ENCODE data around the gene SMIM24. TPM values are rescaled to one million over a fixed set of nuclear protein-coding genes. Genes with fewer than 3 reads are reported as not detected.

SMIM24 gene
- total and polyA plus RNA-seq, 7 experiments from 2014 or later, result 0.82 to 1.8 TPM; not detected in 5

DNA sequence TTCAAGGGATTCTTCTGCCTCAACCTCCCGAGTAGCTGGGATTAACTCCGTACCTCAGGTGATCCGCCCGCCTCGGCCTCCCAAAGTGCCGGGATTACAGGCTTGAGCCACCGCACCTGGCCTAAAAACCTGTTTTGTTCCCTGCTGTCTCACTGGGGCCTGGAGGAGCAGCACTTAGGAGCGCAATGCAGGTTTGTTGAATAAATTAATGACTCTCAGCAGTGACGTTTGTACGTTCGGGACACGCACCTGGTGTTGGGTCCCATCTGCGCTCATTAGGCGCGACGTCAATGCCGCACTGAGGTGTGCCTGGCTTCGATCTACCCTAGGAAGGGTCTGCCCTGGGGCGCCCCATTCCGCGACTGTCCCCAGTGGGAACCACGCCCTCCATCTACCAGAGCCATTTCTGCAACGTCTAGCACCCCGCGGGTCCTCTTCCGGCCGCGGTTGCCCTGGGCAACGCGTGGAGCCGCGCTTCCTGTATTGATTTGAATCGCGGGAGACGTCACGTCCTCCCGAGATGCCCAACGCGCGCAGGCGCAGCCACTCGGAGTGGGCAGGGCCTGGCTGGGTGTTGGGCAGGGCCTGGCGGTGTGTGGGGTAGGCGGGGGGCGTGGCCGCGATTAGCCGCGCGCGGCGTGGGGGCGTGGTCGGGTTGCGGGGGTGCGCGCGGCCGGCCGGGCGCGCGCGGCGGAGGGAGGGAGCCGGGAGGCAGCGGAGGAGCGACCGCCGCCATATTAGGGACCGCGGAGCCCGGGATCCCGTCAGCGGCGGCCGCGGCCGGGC is 25.5 kb upstream of the SMIM24 start, which contains the start of gene FZR1:
FZR1 (plus strand) TSS at position 714 of the 786 bp plus-strand sequence. CDS start 16,679 bp downstream, outside the sequence.
- Histone ChIP-seq H3K27ac (ENCODE audit: low read depth, low read length) (peak within 1 kb of the TSS; percentile 95), H3K27me3 (ENCODE audit: control insufficient read depth in 2 of 2, insufficient read depth in 2 of 2, low read length in 2 of 2) (no peaks in the 10 kb centered on the region), H3K4me3 (ENCODE audit: low read length) (peak within 1 kb of the TSS; percentile 97), H3K36me3 (ENCODE audit: control insufficient read depth in 2 of 3, insufficient read depth in 3 of 3, low read length in 3 of 3) (peaks cover 0 to 31% (median 0%) of the 10 kb centered on the region in 3 experiments), H3K4me1 (ENCODE audit: control insufficient read depth in 2 of 2, insufficient read depth in 2 of 2, low read length in 2 of 2) (peaks cover 14 to 23% of the 10 kb centered on the region in 2 donors), H3K9me3 (ENCODE audit: control insufficient read depth in 2 of 3, low read length in 3 of 3) (no peaks in the 10 kb centered on the region)
- H3K4me3 Mint-ChIP-seq, result peak within 1 kb of the TSS; percentile 88 to 98 (median 92)
- H3K4me1 Mint-ChIP-seq, result peaks cover 29 to 57% (median 44%) of the 10 kb centered on the region in 7 donors
- peaks cover 0 to 3% (median 0%) of the 10 kb centered on the region in 5 donors for H3K27me3 Mint-ChIP-seq
- peak within 1 kb of the TSS; percentile 91 to 98 (median 96) for H3K27ac Mint-ChIP-seq
- intact Hi-C loops (cut with micrococcal nuclease), result loop anchor here (1.0 to 10.0 kb wide), 13 partner anchors 52 to 895 kb away; partner anchors contain the start of genes MFSD12 (in 2 of the 2), MRPL54 (in 2 of the 2), APBA3 (in 1 of the 2) and EEF2 (in 1 of the 2)
- DNase-seq, result peak; percentile 98 to 100 (median 100)
- peaks cover 0 to 17% (median 4%) of the 10 kb centered on the region in 5 donors for H3K36me3 Mint-ChIP-seq
- ChIA-PET POLR2A (interaction anchor here (0.8 to 1.8 kb wide), 4 partner anchors 26 to 52 kb away, joined by 3 to 7 read pairs (median 4); partner anchors contain the start of gene MFSD12), CTCF (no interaction called here)
- H3K9me3 Mint-ChIP-seq, result peaks cover 0 to 2% (median 0%) of the 10 kb centered on the region in 11 donors
- peak; percentile 96 for ATAC-seq

- no peak overlapping the region for H3K4me3 ChIP-seq (ENCODE audit: low read length)
- Mint-ChIP-seq H3K4me3 (peak overlapping the region; percentile 8 to 96 (median 91)), H3K27me3 (peaks cover 0 to 7% (median 0%) of the 10 kb centered on the region in 5 donors), H3K4me1 (peaks cover 24 to 54% (median 45%) of the 10 kb centered on the region in 7 donors), H3K27ac (peak overlapping the region; percentile 49 to 98 (median 96)), H3K9me3 (peaks cover 0 to 3% (median 0%) of the 10 kb centered on the region in 11 donors), H3K36me3 (peaks cover 0 to 16% (median 4%) of the 10 kb centered on the region in 5 donors)
- no peak overlapping the region for H3K27ac ChIP-seq (ENCODE audit: low read depth, low read length)
- ChIA-PET CTCF (no interaction called here), POLR2A (interaction anchor here (0.8 to 2.6 kb wide), 2 partner anchors 10 to 25 kb away, joined by 3 to 10 read pairs; no protein-coding TSS in a partner anchor)
- peaks cover 0 to 26% (median 0%) of the 10 kb centered on the region in 3 experiments for H3K36me3 ChIP-seq (ENCODE audit: control insufficient read depth in 2 of 3, insufficient read depth in 3 of 3, low read length in 3 of 3)
- H3K4me1 ChIP-seq (ENCODE audit: control insufficient read depth in 2 of 2, insufficient read depth in 2 of 2, low read length in 2 of 2), result peaks cover 18 to 27% of the 10 kb centered on the region in 2 donors
- intact Hi-C loops (cut with micrococcal nuclease), result loop anchor here (5.0 to 10.0 kb wide), 3 partner anchors 258 to 720 kb away; partner anchors contain the start of genes APBA3 (in 1 of the 2), EEF2 (in 1 of the 2), MRPL54 (in 1 of the 2) and SGTA (in 1 of the 2)
- DNase-seq (no peak), ATAC-seq (no peak)
- H3K27me3 ChIP-seq (ENCODE audit: control insufficient read depth in 2 of 2, insufficient read depth in 2 of 2, low read length in 2 of 2), result no peaks in the 10 kb centered on the region
- H3K9me3 ChIP-seq (ENCODE audit: control insufficient read depth in 2 of 3, low read length in 3 of 3), result no peaks in the 10 kb centered on the region
Observed at GRCh38 chr19:3504735-3505134, 24.4 kb upstream of the SMIM24 start.

DNA sequence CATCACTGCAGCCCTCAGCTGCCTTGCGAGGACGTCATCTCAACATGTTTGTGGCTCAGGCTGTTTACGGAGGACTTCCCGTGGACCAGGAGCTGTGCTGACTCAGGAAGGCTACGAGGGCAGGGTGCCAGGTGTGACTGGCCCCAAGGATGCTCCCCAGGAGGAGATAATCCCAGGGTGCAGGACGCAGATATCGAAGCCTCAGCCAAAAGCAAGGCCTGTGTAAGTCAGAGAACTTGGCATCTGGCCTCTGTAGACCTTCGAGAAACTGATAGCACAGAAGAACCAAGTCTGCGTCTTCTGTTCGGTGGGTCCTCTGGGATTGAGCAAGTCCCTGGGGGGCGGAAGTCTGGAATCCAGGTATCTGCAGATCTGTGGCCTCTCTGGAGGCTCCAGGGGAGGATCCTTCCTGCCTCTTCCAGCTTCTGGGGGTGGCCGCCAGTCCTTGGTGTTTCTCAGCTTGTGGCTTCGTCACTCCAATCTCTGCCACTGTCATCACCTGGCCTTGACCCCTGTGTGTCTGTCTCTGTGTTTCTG is 22.8 kb upstream of the SMIM24 start:
- H3K27ac ChIP-seq (ENCODE audit: low read depth, low read length), result no peak overlapping the region
- ChIA-PET CTCF (no interaction called here), POLR2A (interaction anchor here (0.6 to 2.6 kb wide), 2 partner anchors 9 to 565 kb away, joined by 3 to 10 read pairs; no protein-coding TSS in a partner anchor)
- H3K9me3 Mint-ChIP-seq, result peaks cover 0 to 4% (median 0%) of the 10 kb centered on the region in 11 donors
- intact Hi-C loops (cut with micrococcal nuclease), result loop anchor here in 1 of 2 donors (10.0 kb wide), 2 partner anchors 482 to 718 kb away; partner anchors contain the start of genes EEF2, SGTA and THOP1
- H3K27me3 ChIP-seq (ENCODE audit: control insufficient read depth in 2 of 2, insufficient read depth in 2 of 2, low read length in 2 of 2), result no peaks in the 10 kb centered on the region
- no peaks in the 10 kb centered on the region for H3K9me3 ChIP-seq (ENCODE audit: control insufficient read depth in 2 of 3, low read length in 3 of 3)
- DNase-seq, result no peak
- H3K36me3 Mint-ChIP-seq, result peaks cover 0 to 16% (median under 1%) of the 10 kb centered on the region in 5 donors
- H3K4me1 ChIP-seq (ENCODE audit: control insufficient read depth in 2 of 2, insufficient read depth in 2 of 2, low read length in 2 of 2), result peaks cover 20 to 33% of the 10 kb centered on the region in 2 donors
- H3K4me1 Mint-ChIP-seq, result peaks cover 22 to 48% (median 36%) of the 10 kb centered on the region in 7 donors
- peaks cover 0 to 7% (median 0%) of the 10 kb centered on the region in 5 donors for H3K27me3 Mint-ChIP-seq
- H3K27ac Mint-ChIP-seq, result peak overlapping the region in 1 of 9 donors; percentile 29
- ATAC-seq, result no peak
- no peak overlapping the region for H3K4me3 ChIP-seq (ENCODE audit: low read length)
- peaks cover 0 to 12% (median 0%) of the 10 kb centered on the region in 3 experiments for H3K36me3 ChIP-seq (ENCODE audit: control insufficient read depth in 2 of 3, insufficient read depth in 3 of 3, low read length in 3 of 3)
- H3K4me3 Mint-ChIP-seq, result no peak overlapping the region

DNA sequence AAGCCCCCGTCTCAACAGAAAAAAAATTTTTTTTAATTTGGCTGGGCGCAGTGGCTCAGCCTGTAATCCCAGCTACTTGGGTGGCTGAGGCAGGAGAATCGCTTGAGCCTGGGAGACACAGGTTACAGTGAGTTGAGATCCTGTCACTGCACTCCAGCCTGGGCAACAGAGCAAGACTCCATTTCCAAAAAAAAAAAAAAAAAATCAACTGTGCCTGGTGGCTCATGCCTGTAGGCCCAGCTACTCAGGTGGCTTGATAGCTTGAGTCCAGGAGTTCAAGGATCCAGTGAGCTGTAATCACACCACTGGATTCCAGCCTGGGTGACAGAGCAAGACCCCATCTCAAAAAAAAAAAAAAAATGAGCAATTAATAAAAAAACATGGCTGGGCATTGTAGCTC is 21.5 kb upstream of the SMIM24 start:
- ATAC-seq, result no peak
- Histone ChIP-seq H3K9me3 (ENCODE audit: control insufficient read depth in 2 of 3, low read length in 3 of 3) (no peaks in the 10 kb centered on the region), H3K4me3 (ENCODE audit: low read length) (no peak overlapping the region), H3K36me3 (ENCODE audit: control insufficient read depth in 2 of 3, insufficient read depth in 3 of 3, low read length in 3 of 3) (peaks cover 0 to 19% (median 0%) of the 10 kb centered on the region in 3 experiments), H3K27ac (ENCODE audit: low read depth, low read length) (no peak overlapping the region), H3K27me3 (ENCODE audit: control insufficient read depth in 2 of 2, insufficient read depth in 2 of 2, low read length in 2 of 2) (no peaks in the 10 kb centered on the region), H3K4me1 (ENCODE audit: control insufficient read depth in 2 of 2, insufficient read depth in 2 of 2, low read length in 2 of 2) (peaks cover 13 to 25% of the 10 kb centered on the region in 2 donors)
- Mint-ChIP-seq H3K9me3 (peaks cover 0 to 4% (median 0%) of the 10 kb centered on the region in 11 donors), H3K4me3 (no peak overlapping the region), H3K27me3 (peaks cover 0 to 7% (median 0%) of the 10 kb centered on the region in 5 donors), H3K36me3 (peaks cover 0 to 18% (median 3%) of the 10 kb centered on the region in 5 donors), H3K4me1 (peaks cover 13 to 46% (median 36%) of the 10 kb centered on the region in 7 donors), H3K27ac (no peak overlapping the region)
- DNase-seq, result no peak
- intact Hi-C loops (cut with micrococcal nuclease), result loop anchor here in 1 of 2 donors (2.0 to 10.0 kb wide), 3 partner anchors 483 to 901 kb away; partner anchors contain the start of genes CHAF1A, EEF2, SGTA and THOP1
- CTCF ChIA-PET, result interaction anchor here (0.6 to 0.8 kb wide), 5 partner anchors 17 to 350 kb away, joined by 3 to 7 read pairs (median 3); no protein-coding TSS in a partner anchor
- POLR2A ChIA-PET, result interaction anchor here (0.6 to 1.9 kb wide), 6 partner anchors 29 to 441 kb away, joined by 3 to 5 read pairs (median 4); no protein-coding TSS in a partner anchor

GRCh38 chr19:3500429-3501101 is 20.2 kb upstream of the SMIM24 start, which contains the start of gene DOHH:
DOHH (minus strand) TSS chr19:3500674; CDS start chr19:3496814, 3,860 bp downstream.
- Mint-ChIP-seq H3K4me1 (peaks cover 13 to 41% (median 31%) of the 10 kb centered on the region in 7 donors), H3K36me3 (peaks cover 0 to 18% (median 7%) of the 10 kb centered on the region in 5 donors), H3K9me3 (peaks cover 0 to 4% (median 0%) of the 10 kb centered on the region in 11 donors), H3K27me3 (peaks cover 0 to 5% (median 0%) of the 10 kb centered on the region in 5 donors), H3K27ac (peak within 1 kb of the TSS; percentile 91 to 98 (median 96)), H3K4me3 (peak within 1 kb of the TSS; percentile 81 to 96 (median 93))
- H3K27me3 ChIP-seq (ENCODE audit: control insufficient read depth in 2 of 2, insufficient read depth in 2 of 2, low read length in 2 of 2), result no peaks in the 10 kb centered on the region
- intact Hi-C loops (cut with micrococcal nuclease), result loop anchor here in 1 of 2 donors (1.0 to 10.0 kb wide), 4 partner anchors 315 to 902 kb away; partner anchors contain the start of genes CHAF1A, EEF2, NCLN and SGTA
- H3K36me3 ChIP-seq (ENCODE audit: control insufficient read depth in 2 of 3, insufficient read depth in 3 of 3, low read length in 3 of 3), result peaks cover 0 to 26% (median 4%) of the 10 kb centered on the region in 3 experiments
- ChIA-PET POLR2A (interaction anchor here (0.6 to 1.9 kb wide), 5 partner anchors 21 to 485 kb away, joined by 3 to 5 read pairs (median 4); partner anchors contain the start of gene EEF2), CTCF (interaction anchor here (0.6 to 1.2 kb wide), 3 partner anchors 15 to 56 kb away, joined by 3 to 4 read pairs (median 3); no protein-coding TSS in a partner anchor)
- ATAC-seq (peak; percentile 94), DNase-seq (peak; percentile 81 to 97 (median 94))
- H3K4me1 ChIP-seq (ENCODE audit: control insufficient read depth in 2 of 2, insufficient read depth in 2 of 2, low read length in 2 of 2), result peaks cover 12 to 25% of the 10 kb centered on the region in 2 donors
- H3K27ac ChIP-seq (ENCODE audit: low read depth, low read length), result peak within 1 kb of the TSS; percentile 82
- peak within 1 kb of the TSS; percentile 72 for H3K4me3 ChIP-seq (ENCODE audit: low read length)
- H3K9me3 ChIP-seq (ENCODE audit: control insufficient read depth in 2 of 3, low read length in 3 of 3), result no peaks in the 10 kb centered on the region

Measured in naive thymus-derived CD4-positive, alpha-beta T cell (primary cell).